ENCODE results near the gene CD207.
"Not testable (repeated sequence)": the region's sequence is repeated elsewhere in the genome, so short reads cannot be mapped to it uniquely, and the experiment has no call there.

Gene CD207

DNA sequence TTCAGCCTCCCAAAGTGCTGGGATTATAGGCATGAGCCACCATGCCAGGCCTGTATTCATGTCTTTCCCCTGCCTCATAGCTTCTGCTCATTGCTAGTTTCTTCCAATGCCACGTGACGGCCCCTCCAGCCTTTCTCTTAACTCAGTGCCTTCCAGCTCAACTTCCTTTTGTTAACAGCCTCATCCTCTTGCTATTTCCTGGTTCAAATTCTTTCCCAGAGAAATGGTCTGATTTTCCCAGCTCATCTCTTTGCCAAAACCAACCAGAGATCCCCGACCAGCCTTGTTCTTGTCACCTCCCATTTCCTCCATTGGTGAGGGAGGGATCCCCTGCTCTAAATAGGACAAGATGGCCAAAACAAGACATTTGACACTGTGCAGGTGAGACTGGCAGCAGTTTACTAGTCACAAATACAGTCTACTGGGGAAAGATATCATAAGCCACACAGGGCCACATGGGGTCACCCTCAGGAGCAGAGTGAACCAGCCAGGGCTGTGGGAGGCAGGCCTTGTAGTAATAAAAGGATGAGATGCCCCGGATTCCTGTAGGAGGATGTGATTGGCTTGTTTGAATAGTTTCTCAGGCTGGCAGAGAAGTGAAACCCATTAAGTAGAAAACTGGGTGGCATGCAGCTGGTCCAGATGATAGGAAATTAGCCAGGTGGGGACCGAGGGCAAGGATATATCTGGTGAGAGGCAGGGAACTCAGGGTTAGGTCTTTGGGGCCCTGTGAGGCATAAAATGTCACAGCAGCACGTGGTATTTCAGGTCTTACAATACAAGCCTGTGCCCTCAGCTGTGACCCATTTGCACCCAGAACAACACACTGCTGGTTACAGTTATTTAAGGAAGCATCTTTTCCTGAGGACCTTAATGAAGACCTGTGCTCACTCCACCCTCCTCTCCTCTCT is 6.4 kb downstream of the CD207 start:
- DNase-seq = no peak

DNA sequence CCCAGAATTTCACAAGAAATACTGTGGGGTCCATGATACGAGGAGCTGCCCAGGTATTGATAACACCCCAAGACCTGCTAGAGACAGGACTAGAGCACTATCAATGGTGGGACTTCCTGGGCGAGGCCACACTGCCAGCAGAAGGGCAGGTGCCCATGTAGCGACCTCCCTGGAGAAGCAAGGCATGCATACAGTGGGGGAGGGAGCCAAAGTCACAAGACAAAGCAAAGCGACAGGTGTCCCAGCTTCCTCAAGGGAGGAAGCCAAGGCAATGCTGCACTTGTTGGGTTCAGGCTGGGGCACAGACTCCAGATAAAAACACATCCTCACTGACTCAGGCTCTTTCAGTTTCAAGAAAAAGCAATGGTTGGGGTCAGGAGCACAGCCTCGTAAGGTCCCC is 7.5 kb downstream of the CD207 start:
- no peak for DNase-seq

DNA sequence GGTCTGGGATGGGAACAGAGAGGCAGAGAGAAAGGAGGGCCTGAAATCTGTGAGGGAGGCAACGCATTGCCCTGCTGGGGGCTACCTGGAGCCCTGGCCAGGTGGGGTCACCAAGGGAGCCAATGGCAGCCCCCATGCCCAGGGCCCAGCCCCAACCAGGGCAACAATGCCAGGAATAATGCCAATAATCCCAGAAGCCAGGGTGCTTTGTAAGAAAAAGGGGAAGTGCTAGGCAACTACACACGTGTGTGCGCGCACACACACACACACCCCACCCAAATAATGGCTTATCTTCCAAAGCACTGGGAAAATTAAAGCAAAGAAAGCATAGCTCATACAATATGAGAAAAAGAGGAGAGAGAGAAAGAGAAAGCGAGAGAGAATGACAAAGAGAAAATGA is 8.2 kb downstream of the CD207 start:
- DNase-seq = no peak

- DNase-seq = no peak
These were observed 8.8 kb downstream of the CD207 start for GRCh38 chr2:70826696-70827350.

GRCh38 chr2:70823249-70823648 is 12.4 kb downstream of the CD207 start:
- no peak for DNase-seq

GRCh38 chr2:70822843-70823242 is 12.8 kb downstream of the CD207 start:
- DNase-seq = no peak

GRCh38 chr2:70820499-70820898 is 15.1 kb downstream of the CD207 start, which contains the start of gene CLEC4F:
Gene CLEC4F (minus strand): TSS chr2:70820599. CDS start chr2:70820523, 76 bp downstream.
- no peak for DNase-seq

GRCh38 chr2:70817284-70817954 is 18.2 kb downstream of the CD207 start:
- DNase-seq = no peak

DNA sequence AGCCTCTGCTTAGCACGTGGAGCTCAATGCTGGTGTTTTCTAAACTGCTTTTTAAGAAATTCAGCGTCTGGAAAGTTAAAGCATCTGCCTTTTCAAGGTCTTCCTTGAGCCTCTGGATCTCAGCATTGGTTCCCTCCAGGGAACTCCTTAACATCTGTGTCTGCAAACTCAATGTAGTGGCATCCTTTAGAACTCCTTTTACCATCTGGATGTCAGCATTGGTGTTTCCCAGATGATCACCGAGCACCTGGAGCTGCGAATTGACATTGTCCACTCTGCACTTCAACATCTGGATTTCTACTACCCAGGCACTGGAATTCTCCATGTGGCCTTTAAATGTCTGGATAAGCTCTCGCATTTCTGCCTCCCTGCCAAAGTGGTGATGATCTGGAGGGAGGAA is 18.9 kb downstream of the CD207 start:
- DNase-seq = no peak

GRCh38 chr2:70808983-70809958 is 26.3 kb downstream of the CD207 start:
- DNase-seq = no peak

GRCh38 chr2:70807828-70808118 is 27.8 kb downstream of the CD207 start:
- no peak for DNase-seq

GRCh38 chr2:70807102-70807827 is 28.4 kb downstream of the CD207 start:
- no peak for DNase-seq

DNA sequence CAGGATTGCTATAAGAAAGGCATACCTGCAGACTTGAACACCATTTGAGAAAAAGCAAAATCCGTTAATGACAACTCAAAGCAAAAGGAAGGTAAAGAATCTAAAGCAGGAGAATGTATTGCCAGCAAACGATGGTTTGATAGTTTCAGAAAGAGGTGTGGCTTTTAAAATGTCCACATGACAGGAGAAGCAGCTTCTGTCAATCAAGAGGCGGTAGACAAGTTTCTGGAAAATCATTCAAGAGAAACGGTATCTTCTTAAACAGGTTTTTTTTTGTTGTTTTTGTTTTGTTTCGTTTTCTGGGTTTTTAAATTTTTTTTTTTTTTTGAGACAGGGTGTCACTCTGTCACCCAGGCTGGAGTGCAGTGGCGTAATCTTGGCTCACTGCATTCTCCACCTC is 29.0 kb downstream of the CD207 start:
- DNase-seq = no peak

GRCh38 chr2:70806013-70806412 is 29.6 kb downstream of the CD207 start:
- no peak for DNase-seq

DNA sequence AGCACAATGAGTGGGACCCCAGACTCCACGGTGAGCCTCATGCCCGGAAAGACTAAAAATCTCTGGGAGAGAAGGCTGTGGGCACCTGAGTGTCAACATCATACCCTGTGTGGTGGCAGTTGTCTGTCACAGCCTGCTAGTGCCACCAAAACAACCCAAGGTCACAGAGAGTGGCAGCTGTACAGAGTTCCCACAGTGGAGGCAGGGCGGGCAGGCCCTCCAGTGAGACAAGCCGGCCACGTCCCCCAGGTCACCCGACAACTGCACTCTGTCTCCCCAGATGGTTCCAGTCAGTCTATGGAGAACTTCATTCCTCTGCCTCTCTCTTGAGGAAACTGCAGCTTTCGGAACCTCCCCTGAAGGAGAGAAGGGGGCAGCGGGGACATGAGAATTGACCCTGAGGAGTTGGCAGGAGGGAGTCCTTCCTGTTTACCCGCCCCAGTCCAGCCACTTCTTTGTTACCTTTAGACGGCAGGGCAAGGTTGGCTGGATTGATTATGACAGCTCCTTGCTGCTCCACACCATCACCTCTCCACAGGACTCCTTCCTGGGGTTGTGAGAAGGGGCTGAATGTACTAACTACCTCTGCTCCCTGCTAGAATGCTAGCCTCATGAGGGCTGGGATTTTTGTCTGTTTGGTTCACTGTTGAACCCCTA is 33.9 kb downstream of the CD207 start:
- DNase-seq = no peak

DNA sequence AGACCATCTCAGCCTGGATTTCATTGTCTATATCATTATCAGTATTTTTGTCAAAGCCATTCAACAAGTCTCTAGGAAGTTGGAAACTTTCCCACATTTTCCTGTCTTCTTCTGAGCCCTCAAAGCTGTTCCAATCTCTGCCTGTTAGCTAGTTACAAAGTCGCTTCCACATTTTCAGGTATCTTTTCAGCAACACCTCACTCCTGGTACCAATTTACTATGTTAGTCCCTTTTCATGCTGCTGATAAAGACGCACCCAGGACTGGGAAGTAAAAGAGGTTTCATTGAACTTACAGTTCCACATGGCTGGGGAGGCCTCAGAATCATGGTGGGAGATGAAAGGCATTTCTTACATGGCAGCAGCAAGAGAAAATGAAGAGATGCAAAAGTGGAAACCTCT is 35.9 kb downstream of the CD207 start:
- no peak for DNase-seq

- DNase-seq = not testable (repeated sequence)
These were observed 37.6 kb downstream of the CD207 start for GRCh38 chr2:70797996-70798395.

- DNase-seq = no peak
These were observed 38.1 kb downstream of the CD207 start for GRCh38 chr2:70797506-70797905.

DNA sequence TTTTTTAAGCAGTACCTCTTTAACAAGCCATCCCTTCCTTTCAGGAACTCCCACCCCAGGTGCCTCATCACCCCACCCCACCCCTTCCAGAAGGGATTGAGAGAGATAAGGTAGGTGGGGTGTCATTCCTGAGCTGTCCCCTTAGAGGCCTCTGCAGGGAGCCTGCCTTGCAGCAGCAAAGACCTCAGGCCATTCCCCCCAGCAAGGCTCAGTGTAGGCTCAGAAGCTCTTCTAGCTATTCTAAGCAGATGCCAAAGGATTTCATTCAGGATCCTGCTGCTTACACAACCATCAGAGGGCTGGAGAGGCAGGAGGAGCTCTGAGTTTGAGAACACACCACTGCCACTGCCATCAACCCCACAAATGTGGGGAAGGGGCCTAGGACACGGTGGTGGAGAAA is 39.4 kb downstream of the CD207 start:
- no peak for DNase-seq

GRCh38 chr2:70795164-70795995 is 40.2 kb downstream of the CD207 start:
- no peak for DNase-seq

DNA sequence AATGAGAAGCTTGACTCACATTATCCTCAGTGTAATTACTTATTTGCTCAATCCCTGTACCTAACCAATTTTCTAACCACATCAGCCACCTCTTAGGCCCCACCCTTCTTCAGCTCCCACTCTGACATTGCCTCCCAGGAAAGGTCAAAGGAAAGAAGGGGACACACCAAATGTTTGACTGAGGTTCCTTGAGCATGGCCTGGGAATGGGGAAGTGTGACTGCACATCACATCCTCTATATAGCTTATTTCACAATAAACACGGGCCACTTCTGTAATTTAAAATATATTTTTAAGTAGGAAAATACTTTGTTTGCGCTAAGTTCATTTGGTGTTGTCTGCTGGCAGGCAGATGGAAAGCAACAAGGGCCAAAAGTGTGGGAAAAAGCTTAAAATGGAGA is 42.2 kb downstream of the CD207 start:
- DNase-seq = no peak

Data from stimulated activated naive CD4-positive, alpha-beta T cell treated with Interleukin-2 at 50 U/mL for 16 hours (primary cell).